ENCODE results near the gene MZF1.

DNA sequence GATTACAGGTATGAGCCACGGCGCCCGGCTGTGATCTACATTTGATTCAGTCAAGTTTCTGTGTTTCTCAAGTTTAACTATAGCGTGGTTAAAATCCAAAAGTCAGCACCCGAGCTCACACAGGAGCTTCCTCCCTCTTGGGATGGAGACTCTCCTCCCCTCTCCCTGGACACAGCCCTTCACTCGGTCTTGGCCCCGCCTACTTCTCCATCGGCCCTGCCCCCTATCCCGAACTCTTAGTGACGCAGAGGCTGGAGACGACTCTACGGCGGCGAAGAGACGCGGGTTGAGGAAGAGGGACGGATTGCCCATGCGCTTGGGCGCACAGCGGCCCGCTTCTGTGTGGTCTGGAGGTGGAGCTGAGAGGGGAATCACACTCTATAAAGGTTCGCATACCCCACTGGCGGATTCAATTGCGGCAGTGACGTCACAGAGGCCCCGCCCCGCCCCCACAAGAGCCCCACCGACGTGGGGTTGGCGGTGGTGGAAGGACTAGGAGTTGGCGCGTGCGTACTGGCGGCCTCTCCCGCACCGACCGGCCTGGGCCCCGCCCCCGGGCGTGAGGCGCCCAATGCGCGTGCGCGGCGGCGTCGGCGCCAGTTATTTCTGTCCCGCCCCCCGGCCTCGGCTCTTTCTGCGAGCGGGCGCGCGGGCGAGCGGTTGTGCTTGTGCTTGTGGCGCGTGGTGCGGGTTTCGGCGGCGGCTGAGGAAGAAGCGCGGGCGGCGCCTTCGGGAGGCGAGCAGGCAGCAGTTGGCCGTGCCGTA, 29.1 kb downstream of the MZF1 start, which contains the start of gene TRIM28:
- no peak for TF ChIP-seq EZH2phosphoT487 (IDR thresholded peaks at IDR 0.05; ENCODE audit: borderline replicate concordance, low read depth, low read length)
- TF ChIP-seq, protein P1, sequence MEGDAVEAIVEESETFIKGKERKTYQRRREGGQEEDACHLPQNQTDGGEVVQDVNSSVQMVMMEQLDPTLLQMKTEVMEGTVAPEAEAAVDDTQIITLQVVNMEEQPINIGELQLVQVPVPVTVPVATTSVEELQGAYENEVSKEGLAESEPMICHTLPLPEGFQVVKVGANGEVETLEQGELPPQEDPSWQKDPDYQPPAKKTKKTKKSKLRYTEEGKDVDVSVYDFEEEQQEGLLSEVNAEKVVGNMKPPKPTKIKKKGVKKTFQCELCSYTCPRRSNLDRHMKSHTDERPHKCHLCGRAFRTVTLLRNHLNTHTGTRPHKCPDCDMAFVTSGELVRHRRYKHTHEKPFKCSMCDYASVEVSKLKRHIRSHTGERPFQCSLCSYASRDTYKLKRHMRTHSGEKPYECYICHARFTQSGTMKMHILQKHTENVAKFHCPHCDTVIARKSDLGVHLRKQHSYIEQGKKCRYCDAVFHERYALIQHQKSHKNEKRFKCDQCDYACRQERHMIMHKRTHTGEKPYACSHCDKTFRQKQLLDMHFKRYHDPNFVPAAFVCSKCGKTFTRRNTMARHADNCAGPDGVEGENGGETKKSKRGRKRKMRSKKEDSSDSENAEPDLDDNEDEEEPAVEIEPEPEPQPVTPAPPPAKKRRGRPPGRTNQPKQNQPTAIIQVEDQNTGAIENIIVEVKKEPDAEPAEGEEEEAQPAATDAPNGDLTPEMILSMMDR (conservative IDR thresholded peaks at IDR 0.05; ENCODE audit: low read length) = no peak
